Prostate gland (tissue), 2 donors: ENCODE results near the gene RFXAP. TPM values are rescaled to one million over a fixed set of nuclear protein-coding genes. Genes with fewer than 3 reads are reported as not detected.

Experiments
- DNase-seq: peaks from one replicate; pipeline ENCODE4 v3.0.0-alpha.2; 2019; ENCODE audit warnings: low spot score
- H3K27ac ChIP-seq, 2 donors: fragments of 200-600 bp; sonication (generic); 2 replicates each; pipeline ENCODE4 v1.5.1; 2017 to 2019
- H3K27me3 ChIP-seq: fragments of 200-600 bp; sonication (generic); replicated peaks from 2 replicates; pipeline ENCODE4 v1.5.1; 2019; ENCODE audit not compliant: insufficient read depth
- H3K36me3 ChIP-seq, 2 donors: fragments of 200-600 bp; sonication (generic); 1 replicate in 1 of 2; 2 replicates in 1 of 2; pipeline versions ENCODE4 v1.5.1 to v1.8.1; 2017 to 2019
- H3K4me1 ChIP-seq: fragments of 200-600 bp; sonication (generic); replicated peaks from 2 replicates; pipeline ENCODE4 v1.5.1; 2019
- H3K4me3 ChIP-seq, 2 donors: fragments of 200-600 bp; sonication (generic); 2 replicates each; pipeline ENCODE4 v1.5.1; 2017 to 2019
- H3K9me3 ChIP-seq: fragments of 200-600 bp; sonication (generic); 2 replicates; pipeline ENCODE4 v1.5.1; 2017
- POLR2A ChIP-seq: fragments of 450-650 bp; IDR thresholded peaks from one replicate; pipeline ENCODE4 v1.6.1; 2016; ENCODE audit warnings: antibody characterized with exemption, mild to moderate bottlenecking
- POLR2AphosphoS5 ChIP-seq: sonication (generic); formaldehyde crosslinking; IDR thresholded peaks from one replicate; pipeline ENCODE4 v1.6.1; 2017; ENCODE audit warnings: antibody characterized with exemption
- WGBS: methylation state at CpG from one replicate; pipeline ENCODE4 v1.1.5; 2018; 5-methylcytosine and 5-hydroxymethylcytosine counted together
- intact Hi-C: fragments of 100-400 bp; cut with DNase I; formaldehyde crosslinking; loops from one replicate; pipeline ENCODE4 v1.14.2; 2022
- total RNA-seq, 2 donors: library from RNA; depleted of rRNA; stranded (reverse); fragments of >200 nt; gene quantifications; one replicate each; pipeline ENCODE4 v1.1.0, GENCODE V29; 2016
- TF ChIP-seq, protein P1 (sequence below), 4 experiments: fragments of 200-600 bp in 2 of 4; fragments of 450-650 bp in 2 of 4; sonication (generic) in 2 of 4; IDR thresholded peaks; 1 replicate in 3 of 4; 2 replicates in 1 of 4; pipeline ENCODE4 v1.5.1; 2016 to 2019; ENCODE audit warnings: antibody characterized with exemption in 4 of 4, mild to moderate bottlenecking in 2 of 4, moderate library complexity in 2 of 4

The RFXAP gene
- total RNA-seq, 2 donors from 2014 or later, result 4.3 to 4.9 TPM

DNA sequence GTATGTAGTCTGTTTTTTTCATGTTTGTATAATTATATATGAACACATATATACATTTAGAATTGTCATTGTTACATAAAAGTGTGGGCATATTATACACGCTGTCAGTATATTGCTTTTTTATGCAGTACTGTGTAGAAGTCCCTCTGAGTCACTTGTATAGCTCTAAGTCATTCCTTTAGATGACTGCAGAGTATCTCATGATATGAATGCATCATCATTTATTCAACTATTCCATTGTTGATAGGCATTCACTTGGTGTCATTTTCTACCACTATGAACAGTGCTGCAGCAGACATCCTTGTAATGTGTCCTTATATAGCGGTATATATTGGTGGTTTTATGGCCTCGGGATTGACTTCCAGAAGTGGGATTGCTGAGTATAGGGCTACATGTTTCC is 15.3 kb downstream of the RFXAP start:
- intact Hi-C loops, result no loop called here
- no peaks in the 10 kb centered on the region for H3K27me3 ChIP-seq
- no peaks in the 10 kb centered on the region for H3K36me3 ChIP-seq
- no peak for DNase-seq
- TF ChIP-seq POLR2A (no peak), POLR2AphosphoS5 (no peak)
- TF ChIP-seq, protein P1, sequence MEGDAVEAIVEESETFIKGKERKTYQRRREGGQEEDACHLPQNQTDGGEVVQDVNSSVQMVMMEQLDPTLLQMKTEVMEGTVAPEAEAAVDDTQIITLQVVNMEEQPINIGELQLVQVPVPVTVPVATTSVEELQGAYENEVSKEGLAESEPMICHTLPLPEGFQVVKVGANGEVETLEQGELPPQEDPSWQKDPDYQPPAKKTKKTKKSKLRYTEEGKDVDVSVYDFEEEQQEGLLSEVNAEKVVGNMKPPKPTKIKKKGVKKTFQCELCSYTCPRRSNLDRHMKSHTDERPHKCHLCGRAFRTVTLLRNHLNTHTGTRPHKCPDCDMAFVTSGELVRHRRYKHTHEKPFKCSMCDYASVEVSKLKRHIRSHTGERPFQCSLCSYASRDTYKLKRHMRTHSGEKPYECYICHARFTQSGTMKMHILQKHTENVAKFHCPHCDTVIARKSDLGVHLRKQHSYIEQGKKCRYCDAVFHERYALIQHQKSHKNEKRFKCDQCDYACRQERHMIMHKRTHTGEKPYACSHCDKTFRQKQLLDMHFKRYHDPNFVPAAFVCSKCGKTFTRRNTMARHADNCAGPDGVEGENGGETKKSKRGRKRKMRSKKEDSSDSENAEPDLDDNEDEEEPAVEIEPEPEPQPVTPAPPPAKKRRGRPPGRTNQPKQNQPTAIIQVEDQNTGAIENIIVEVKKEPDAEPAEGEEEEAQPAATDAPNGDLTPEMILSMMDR (IDR thresholded peaks at IDR 0.05), result no peak
- H3K9me3 ChIP-seq, result no peaks in the 10 kb centered on the region
- no peak overlapping the region for H3K4me3 ChIP-seq
- H3K4me1 ChIP-seq, result no peaks in the 10 kb centered on the region
- 96% methylated on average over 3 of the region's 3 CpGs for WGBS
- H3K27ac ChIP-seq, result no peak overlapping the region

DNA sequence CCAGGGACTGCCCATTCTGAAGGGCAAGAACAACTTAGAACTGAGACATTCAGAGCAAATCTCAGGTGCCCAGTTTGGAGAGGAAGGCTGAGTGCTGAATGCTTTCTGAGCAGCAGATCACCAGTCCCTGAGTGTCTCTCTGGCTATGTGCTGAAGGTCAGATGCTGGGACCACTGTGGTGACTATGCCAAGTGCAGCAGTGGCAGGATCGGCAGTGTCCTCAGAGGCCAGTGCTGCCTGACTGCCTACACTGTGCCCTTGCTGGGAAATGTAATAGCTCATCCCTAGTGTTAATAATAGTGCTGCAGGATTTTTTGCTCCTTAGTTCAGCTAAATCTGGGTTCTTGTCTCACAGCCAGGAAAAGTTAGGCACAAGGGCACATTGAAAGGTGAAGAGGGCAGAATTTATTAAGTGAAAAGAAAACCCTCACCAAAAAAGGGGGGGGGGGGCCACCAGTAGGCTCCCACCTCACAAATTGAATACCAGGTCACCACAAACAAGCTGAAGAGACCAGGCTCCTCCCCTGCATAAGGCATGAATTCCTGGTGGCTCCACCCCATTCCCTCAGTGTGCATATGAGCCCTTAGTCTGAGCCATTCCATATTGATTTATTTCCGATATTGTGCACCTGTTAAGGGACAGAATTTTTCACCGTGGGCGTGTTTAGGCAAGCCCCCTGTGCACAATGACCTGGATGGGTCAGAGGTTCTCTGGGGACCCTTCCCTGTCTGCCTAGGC is 18.5 kb downstream of the RFXAP start:
- Histone ChIP-seq H3K9me3 (no peaks in the 10 kb centered on the region), H3K4me3 (no peak overlapping the region), H3K27ac (no peak overlapping the region), H3K27me3 (no peaks in the 10 kb centered on the region), H3K4me1 (no peaks in the 10 kb centered on the region), H3K36me3 (no peaks in the 10 kb centered on the region)
- DNase-seq, result no peak
- TF ChIP-seq, protein P1 (IDR thresholded peaks at IDR 0.05), result no peak
- TF ChIP-seq POLR2A (no peak), POLR2AphosphoS5 (no peak)
- 59% methylated on average over 4 of the region's 4 CpGs for WGBS
- intact Hi-C loops, result no loop called here

DNA sequence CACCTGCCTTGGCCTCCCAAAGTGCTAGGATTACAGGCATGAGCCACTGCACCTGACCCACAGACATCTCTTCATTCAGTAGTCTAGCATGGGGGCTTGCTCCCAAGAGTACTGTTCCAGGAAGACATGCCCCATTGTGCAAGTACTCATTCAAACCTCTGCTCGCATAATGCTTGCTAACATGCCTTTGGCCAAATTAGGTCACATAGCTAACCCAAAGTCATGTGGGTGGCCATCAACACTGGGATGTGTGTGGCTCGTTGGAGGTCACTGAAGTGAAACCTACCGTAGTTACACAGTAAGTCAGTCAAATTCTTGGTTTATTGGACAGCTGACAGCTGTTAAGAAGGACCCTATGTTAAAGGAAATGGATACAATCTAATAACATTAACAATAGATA is 20.3 kb downstream of the RFXAP start:
- intact Hi-C loops, result no loop called here
- Histone ChIP-seq H3K9me3 (no peaks in the 10 kb centered on the region), H3K27me3 (no peaks in the 10 kb centered on the region), H3K4me1 (no peaks in the 10 kb centered on the region), H3K36me3 (no peaks in the 10 kb centered on the region), H3K27ac (no peak overlapping the region), H3K4me3 (no peak overlapping the region)
- WGBS, result 60% methylated on average over 3 of the region's 3 CpGs
- no peak for TF ChIP-seq POLR2A
- TF ChIP-seq, protein P1 (IDR thresholded peaks at IDR 0.05), result no peak
- no peak for TF ChIP-seq POLR2AphosphoS5
- DNase-seq, result no peak

DNA sequence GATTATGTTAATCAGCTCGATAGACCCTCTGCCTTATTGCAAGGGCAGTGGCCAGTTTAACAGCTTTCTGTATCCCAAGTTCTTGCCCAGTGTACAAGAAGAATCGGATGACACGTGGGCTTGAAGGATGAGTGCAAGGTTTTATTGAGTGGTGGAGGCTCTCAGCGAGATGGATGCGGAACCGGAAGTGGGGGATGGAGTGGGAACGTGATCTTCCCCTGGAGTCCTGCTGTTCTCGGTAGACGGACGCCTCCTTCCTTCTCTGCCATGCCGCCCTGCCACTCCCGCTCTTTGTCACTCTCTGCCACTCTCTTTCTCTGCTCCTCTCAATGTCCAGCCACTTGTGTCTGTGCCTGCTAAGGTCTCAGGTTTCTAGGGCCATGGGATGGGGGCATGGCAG is 21.0 kb downstream of the RFXAP start:
- Histone ChIP-seq H3K27me3 (no peaks in the 10 kb centered on the region), H3K4me1 (no peaks in the 10 kb centered on the region), H3K27ac (no peak overlapping the region), H3K9me3 (no peaks in the 10 kb centered on the region), H3K4me3 (no peak overlapping the region), H3K36me3 (no peaks in the 10 kb centered on the region)
- intact Hi-C loops, result no loop called here
- DNase-seq, result no peak
- TF ChIP-seq POLR2AphosphoS5, result no peak
- TF ChIP-seq, protein P1 (IDR thresholded peaks at IDR 0.05), result no peak
- TF ChIP-seq POLR2A, result no peak
- WGBS, result 92% methylated on average over 12 of the region's 12 CpGs

DNA sequence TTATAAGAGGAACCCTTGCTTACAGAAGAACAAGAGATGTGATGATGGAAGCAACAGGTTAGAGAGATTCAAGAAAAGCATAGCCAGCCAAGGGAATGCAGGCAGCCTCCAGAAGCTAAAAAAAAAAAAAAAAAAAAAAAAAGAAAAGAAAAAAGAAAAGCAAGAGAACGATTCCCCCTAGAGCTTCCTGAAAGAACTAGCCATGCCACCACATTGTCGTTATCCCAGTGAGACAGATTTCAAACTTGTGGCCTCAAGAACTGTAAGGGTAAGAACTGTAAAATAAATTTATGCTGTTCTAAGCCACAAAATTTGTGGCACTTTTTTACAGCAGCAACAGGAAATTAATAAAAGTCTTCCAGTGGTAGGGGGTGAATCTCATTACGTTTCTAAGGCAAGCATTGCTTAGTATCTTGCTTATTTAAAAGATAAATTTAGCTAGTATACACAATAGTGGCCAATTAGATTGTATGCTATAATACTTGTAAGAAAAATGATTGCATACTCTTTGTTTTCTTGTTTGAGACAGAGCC is 21.8 kb downstream of the RFXAP start:
- no peak for TF ChIP-seq POLR2A
- TF ChIP-seq, protein P1 (IDR thresholded peaks at IDR 0.05), result no peak
- no peak for TF ChIP-seq POLR2AphosphoS5
- Histone ChIP-seq H3K4me1 (no peaks in the 10 kb centered on the region), H3K27me3 (no peaks in the 10 kb centered on the region), H3K9me3 (no peaks in the 10 kb centered on the region), H3K27ac (no peak overlapping the region), H3K36me3 (no peaks in the 10 kb centered on the region), H3K4me3 (no peak overlapping the region)
- no peak for DNase-seq
- intact Hi-C loops, result no loop called here
- 62% methylated on average over 3 of the region's 3 CpGs for WGBS
